RWPE2 (cell line): ENCODE measurements around the gene MAPT.

Experiments used
- ATAC-seq: fragments of 200-7000 bp; cut with Tn5 transposase; 3 replicates; pipeline ENCODE4 v1.9.1; 2021; ENCODE audit warnings: low read depth
- DNase-seq: peaks from one replicate; pipeline ENCODE4 v3.0.0-alpha.2; 2020; ENCODE audit warnings: low spot score
- H3K27ac ChIP-seq: fragments of 450-650 bp; 2 replicates; pipeline ENCODE4 v1.5.1; 2017; ENCODE audit warnings: mild to moderate bottlenecking; ENCODE audit not compliant: poor library complexity, severe bottlenecking
- H3K27me3 ChIP-seq: fragments of 250-450 bp; sonication (Bioruptor Pico); 2 replicates; pipeline ENCODE4 v1.5.1; 2021; ENCODE audit warnings: mild to moderate bottlenecking, moderate library complexity; ENCODE audit not compliant: insufficient read depth, poor library complexity, severe bottlenecking
- H3K36me3 ChIP-seq: fragments of 250-450 bp; sonication (Bioruptor Pico); 2 replicates; pipeline ENCODE4 v1.5.1; 2020; ENCODE audit warnings: low read depth, mild to moderate bottlenecking, moderate library complexity
- H3K4me1 ChIP-seq: fragments of 250-450 bp; sonication (Bioruptor Pico); 2 replicates; pipeline ENCODE4 v1.5.1; 2021; ENCODE audit warnings: mild to moderate bottlenecking, moderate library complexity; ENCODE audit not compliant: insufficient read depth, poor library complexity, severe bottlenecking
- H3K4me3 ChIP-seq: fragments of 250-450 bp; sonication (Bioruptor Pico); 2 replicates; pipeline ENCODE4 v1.5.1; 2021; ENCODE audit warnings: mild to moderate bottlenecking, moderate library complexity; ENCODE audit not compliant: severe bottlenecking
- H3K9me3 ChIP-seq: fragments of 250-450 bp; sonication (Bioruptor Pico); 2 replicates; pipeline ENCODE4 v1.5.1; 2021; ENCODE audit warnings: mild to moderate bottlenecking, moderate library complexity; ENCODE audit not compliant: severe bottlenecking
- CTCF ChIP-seq: fragments of 450-650 bp; IDR thresholded peaks from one replicate; pipeline ENCODE4 v1.5.1; 2017; ENCODE audit warnings: mild to moderate bottlenecking, moderate library complexity; ENCODE audit not compliant: poor library complexity, severe bottlenecking

The MAPT gene

GRCh38 chr17:45929344-45929743 lies 35.0 kb downstream of the MAPT start:
- DNase-seq, result no peak
- Histone ChIP-seq H3K27me3 (peaks cover 12% of the 10 kb centered on the region), H3K27ac (no peak overlapping the region), H3K9me3 (peaks cover 3% of the 10 kb centered on the region), H3K36me3 (no peaks in the 10 kb centered on the region), H3K4me3 (no peak overlapping the region), H3K4me1 (no peaks in the 10 kb centered on the region)
- ATAC-seq, result no peak
- no peak for TF ChIP-seq CTCF

GRCh38 chr17:45930420-45930951 lies 36.1 kb downstream of the MAPT start:
- Histone ChIP-seq H3K4me3 (no peak overlapping the region), H3K4me1 (no peaks in the 10 kb centered on the region), H3K27ac (no peak overlapping the region), H3K27me3 (peaks cover 17% of the 10 kb centered on the region), H3K36me3 (no peaks in the 10 kb centered on the region), H3K9me3 (peaks cover 3% of the 10 kb centered on the region)
- TF ChIP-seq CTCF, result no peak
- no peak for ATAC-seq
- no peak for DNase-seq

- H3K27me3 ChIP-seq, result peaks cover 20% of the 10 kb centered on the region
- H3K4me3 ChIP-seq, result no peak overlapping the region
- no peak overlapping the region for H3K27ac ChIP-seq
- no peaks in the 10 kb centered on the region for H3K4me1 ChIP-seq
- peaks cover 3% of the 10 kb centered on the region for H3K9me3 ChIP-seq
- ATAC-seq (no peak), DNase-seq (no peak)
- H3K36me3 ChIP-seq, result no peaks in the 10 kb centered on the region
- TF ChIP-seq CTCF, result no peak
Measured at GRCh38 chr17:45931677-45932076, 37.3 kb downstream of the MAPT start.

GRCh38 chr17:45934044-45934979 lies 40.0 kb downstream of the MAPT start:
- Histone ChIP-seq H3K27me3 (peaks cover 20% of the 10 kb centered on the region), H3K36me3 (no peaks in the 10 kb centered on the region), H3K9me3 (peaks cover under 1% of the 10 kb centered on the region), H3K4me1 (no peaks in the 10 kb centered on the region), H3K27ac (no peak overlapping the region), H3K4me3 (no peak overlapping the region)
- no peak for DNase-seq
- ATAC-seq, result no peak
- TF ChIP-seq CTCF, result no peak
